HUDEP-2 (cell line): ENCODE data around the gene CXCL17.

Experiments used
- DNase-seq, 76 experiments: peaks; one replicate each; lab custom pipeline; 2025; ENCODE audit not compliant: unreplicated experiment in 76 of 76; lab: John Stamatoyannopoulos, UW

CXCL17 gene

DNA sequence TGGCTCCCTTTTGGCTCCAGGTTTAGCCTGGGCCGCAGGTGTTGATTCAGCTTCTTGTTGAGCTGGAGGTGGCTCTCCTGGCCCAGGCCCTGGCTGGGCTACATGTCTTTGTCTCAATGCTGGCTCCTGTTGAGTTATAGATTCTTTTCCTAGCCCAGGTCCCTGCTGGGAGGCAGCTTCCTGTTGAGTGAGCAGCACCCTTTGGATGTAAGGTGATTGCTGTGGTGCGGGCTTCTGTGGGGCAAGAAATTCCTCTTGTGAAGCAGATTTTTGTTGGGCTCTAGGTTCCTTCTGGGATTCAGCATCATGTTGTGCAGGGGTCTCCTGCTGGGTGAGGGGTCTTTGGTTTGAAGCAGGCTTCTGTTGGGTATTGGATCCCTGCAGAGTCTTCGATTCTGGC lies 16.1 kb downstream of the CXCL17 start:
- DNase-seq, result no peak

- DNase-seq, result peak in 7 of 76 experiments; percentile 31 to 56 (median 51)
Observed at GRCh38 chr19:42424712-42425131, 18.0 kb downstream of the CXCL17 start.

DNA sequence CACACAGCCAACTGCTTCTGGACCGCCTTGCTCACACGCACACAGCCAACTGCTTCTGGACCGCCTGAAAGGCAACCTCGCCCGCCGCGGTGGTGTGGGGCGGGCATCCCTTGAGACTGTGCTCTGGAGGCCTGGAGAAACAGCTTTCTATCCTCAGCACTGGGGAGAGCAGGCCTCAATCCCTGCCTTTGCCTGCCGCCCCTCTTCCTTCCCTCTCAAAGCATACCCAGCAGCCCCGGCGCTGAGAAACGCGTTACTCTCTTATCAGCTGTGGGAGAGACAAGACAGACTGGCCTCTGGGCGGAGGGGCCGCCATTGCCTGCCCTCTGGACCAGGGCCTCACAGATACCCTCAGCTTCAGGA lies 18.4 kb downstream of the CXCL17 start:
- peak in 18 of 76 experiments; percentile 41 to 87 (median 58) for DNase-seq

- peak; percentile 50 to 100 (median 95) for DNase-seq
Observed at GRCh38 chr19:42423462-42424344, 19.0 kb downstream of the CXCL17 start.

- peak in 14 of 76 experiments; percentile 37 to 71 (median 46) for DNase-seq
Observed at GRCh38 chr19:42422901-42423461, 19.8 kb downstream of the CXCL17 start.

DNA sequence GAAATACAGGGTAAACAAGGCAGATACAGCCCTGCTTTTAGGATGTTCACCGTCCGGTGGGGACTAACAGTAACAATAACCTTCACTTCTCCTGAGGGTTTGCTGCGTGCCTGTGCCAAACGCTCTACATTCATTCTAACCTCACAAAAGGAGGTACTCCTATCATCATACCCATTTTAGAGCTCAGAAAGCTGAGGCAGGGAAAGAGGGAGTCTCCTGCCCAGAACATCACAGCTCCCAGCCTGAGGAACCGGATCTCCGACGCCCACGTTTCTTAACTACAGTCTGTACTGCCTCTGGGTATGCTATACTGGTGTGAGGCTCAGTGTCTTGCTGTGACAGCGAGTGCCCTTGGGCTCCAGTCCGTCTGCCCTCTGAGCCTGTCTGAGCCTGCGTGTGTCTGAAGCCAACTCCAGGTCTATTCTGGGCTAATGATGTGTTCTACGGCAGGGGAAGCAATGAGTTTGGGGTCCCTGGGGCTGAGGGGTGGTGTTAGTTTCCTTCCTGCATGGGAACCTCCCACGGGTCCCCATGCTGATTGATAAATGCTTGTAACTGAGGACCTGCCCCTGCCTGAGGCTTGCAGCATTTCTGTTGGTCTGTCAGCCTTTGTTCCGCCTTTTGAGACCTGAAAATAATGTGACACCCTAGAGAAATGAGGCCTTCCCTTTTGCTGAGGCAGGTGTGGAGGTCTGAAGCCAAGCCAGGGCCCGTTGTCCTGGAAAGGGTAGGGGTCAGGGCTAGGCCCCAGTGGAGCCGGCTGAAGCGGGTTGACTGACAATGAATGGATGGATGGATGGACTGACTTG lies 20.4 kb downstream of the CXCL17 start:
- DNase-seq, result peak in 7 of 76 experiments; percentile 10 to 36 (median 20)

DNA sequence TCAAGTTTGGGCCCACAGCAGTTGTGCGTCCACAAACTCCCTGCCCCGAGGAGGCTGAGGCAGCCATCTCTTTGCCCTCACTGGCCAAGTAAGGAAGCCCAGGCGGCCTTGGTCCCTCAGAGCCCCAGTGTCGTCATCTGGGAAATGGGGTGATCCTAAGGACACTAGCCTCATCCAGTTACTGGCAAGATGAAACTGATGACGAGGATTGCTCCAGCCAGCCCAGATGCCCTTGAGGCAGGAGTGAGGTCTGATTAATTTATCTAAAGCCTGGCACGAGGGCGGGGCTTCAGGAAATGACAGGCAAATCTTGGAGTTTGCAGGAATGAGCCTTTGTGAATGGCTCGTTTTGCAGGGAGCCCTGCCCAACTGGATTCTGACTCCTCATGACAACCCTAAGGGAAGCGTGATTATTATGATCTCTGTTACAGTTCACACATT lies 21.1 kb downstream of the CXCL17 start:
- no peak for DNase-seq

GRCh38 chr19:42421101-42421500 lies 21.6 kb downstream of the CXCL17 start:
- DNase-seq, result no peak

GRCh38 chr19:42420055-42420544 lies 22.6 kb downstream of the CXCL17 start:
- peak in 71 of 76 experiments; percentile 33 to 88 (median 76) for DNase-seq

GRCh38 chr19:42419309-42419708 lies 23.4 kb downstream of the CXCL17 start:
- no peak for DNase-seq

DNA sequence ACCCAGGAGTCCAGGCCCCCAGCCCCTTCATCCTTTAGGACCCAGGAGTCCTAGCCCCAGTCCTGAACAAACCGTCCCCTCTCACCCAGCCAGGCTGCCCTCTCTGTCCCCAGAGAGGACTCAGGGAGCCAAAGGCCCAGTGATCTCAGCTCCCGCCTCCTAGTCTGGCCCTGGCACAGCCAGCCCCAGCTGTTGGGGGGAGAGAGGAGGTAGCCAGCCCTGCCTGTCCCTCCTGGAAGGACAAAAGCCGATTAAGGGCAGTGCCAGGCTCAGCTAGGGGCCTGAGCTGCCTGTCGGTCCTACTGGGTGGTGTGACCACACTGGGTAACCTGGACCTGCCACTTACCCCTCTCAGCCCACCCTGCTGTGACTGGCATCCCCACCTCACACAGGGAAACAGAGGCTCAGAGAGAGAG lies 30.1 kb downstream of the CXCL17 start:
- no peak for DNase-seq

DNA sequence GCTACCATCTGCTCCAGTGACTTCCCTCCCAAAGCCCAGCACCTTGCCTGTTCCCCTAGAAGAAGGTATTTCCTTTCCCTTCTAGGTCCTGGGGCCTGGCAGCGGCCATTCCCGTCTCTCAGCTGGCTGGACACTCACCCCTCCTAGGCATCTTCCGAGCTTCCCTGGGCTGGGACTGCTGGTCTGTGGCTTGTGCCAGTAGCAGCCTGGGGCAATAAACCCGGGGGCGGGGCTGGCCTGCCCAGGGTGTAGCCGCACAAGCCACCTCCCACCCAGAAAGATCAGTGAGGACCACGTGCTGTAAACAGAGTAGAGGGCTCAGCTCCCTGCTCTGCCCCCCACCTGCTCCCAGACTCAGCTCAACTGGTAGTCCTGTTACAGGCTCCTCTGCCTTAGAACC lies 30.5 kb downstream of the CXCL17 start:
- peak in 44 of 76 experiments; percentile 13 to 76 (median 46) for DNase-seq

DNA sequence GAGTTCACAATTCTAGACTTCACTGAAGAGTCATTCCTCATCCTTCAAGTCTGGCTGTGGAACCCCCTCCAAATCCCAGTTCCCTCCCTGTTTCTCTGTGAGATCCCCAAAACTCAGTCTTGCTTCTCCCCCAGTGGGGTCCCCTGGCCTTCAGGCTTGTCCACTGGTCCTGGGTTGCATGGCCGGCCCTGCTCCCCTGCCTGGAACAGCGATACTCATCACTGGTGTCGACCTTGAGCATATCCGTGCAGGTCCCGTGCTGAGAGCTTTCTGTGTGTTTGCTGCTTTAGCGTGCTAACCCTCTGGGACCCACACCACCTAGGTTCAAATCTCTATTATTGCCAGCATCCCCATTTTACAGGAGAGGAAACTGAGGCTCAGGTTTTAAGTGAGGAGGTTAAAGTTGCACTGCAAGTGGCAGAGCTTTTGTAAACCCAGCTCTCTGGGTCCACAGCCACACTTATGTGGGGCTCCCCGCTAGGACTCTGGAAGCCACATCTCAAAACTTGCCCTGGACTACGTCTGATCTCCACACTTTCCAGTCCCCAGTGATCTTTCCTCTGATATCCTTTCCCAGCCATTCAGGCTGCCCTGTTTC lies 31.1 kb downstream of the CXCL17 start:
- no peak for DNase-seq

GRCh38 chr19:42410371-42410770 lies 32.4 kb downstream of the CXCL17 start:
- no peak for DNase-seq

DNA sequence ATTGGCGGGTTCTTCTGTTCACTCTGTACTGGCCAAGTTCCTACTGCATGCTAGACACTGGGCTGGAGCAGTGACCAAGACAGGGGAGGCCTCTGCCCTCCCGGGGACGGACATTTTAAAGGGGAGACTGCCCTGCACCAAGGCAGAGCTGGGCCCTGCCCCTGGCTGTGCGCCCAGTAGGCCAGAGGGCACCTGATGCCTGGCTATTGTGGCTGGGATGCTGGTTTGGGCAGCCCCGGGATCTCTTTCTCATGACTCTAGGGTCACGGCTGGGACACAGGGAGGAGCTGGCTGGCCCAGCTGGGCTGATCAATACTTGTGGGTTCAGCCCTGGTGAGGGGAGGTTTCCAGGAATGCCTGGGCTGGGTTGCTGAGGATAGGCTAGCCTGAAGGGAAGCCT lies 33.3 kb downstream of the CXCL17 start:
- peak in 12 of 76 experiments; percentile 10 to 29 (median 20) for DNase-seq

- no peak for DNase-seq
Observed at GRCh38 chr19:42407816-42408175, 35.0 kb downstream of the CXCL17 start.

DNA sequence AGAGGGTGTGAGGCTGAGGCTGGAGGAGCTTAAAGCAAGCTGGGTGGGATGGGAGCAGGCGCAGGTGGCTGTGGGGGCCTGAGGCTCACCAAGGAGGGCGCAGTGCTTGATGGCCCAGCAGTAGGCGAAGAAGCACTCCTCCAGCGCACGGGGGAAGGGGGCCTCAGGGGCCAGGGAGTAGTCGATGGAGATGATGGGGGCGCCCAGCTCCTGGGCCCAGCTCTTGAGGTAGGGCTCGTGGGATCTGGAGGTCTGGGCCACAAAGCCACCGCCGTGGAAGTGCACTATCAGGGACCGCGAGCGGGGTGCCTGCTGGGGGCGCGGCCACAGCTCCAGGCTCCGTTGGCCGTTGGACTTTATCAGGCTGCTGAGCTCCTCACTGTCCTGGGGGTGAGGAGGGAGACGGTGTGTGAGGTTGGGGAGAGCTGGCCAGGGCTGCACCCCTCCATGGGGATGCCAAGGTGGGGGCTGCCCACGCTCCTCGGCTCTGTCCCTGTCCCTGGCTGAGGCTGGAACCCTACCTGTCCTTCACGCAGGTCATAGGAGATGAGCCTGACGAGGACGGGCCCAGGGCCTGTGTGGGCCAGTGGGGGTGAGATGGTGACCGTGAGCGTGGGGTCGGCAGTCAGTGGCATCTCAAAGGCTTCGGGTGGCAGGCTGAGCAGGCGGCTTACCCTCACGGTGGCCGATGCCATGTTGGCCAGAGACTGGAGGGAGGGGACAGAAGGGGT lies 35.5 kb downstream of the CXCL17 start:
- no peak for DNase-seq

DNA sequence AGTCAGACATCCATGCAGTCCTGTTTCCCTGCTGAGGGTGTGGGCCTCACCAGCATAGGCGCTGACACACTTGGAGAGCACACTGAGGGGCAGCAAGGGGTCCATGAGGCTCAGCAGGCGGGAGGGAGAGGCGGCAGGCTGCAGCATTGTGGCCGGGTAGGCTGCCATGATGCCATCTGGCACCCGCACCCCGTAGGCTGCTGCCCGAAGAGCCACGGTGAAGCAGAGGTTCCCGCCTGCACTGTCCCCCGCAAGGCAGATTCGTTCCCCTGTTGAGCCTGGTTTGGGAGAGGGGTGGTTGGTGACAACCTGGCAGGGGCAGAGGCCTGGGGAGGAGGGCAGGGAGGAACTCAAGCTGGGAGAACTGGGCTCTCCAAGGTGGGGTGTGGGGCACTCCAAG lies 36.6 kb downstream of the CXCL17 start:
- DNase-seq, result no peak

GRCh38 chr19:42403586-42403985 lies 39.2 kb downstream of the CXCL17 start:
- DNase-seq, result no peak
